DND-41 (cell line): Measurements from ENCODE around the gene CALHM6.
A peak's percentile ranks its signal among the peaks of the same experiment; 100 is the strongest.

Experiments used
- ATAC-seq: fragments of 200-7000 bp; cut with Tn5 transposase; 3 replicates; pipeline ENCODE4 v1.9.1; 2021; ENCODE audit warnings: low read depth; ENCODE audit not compliant: insufficient read depth
- DNase-seq: peaks from one replicate; pipeline ENCODE4 v3.0.0-alpha.2; 2020
- H2AFZ ChIP-seq: 2 replicates; pipeline ENCODE4 v1.6.0; 2012; ENCODE audit warnings: low read depth, low read length
- H3K27ac ChIP-seq: 2 replicates; pipeline ENCODE4 v1.5.1; 2012; ENCODE audit warnings: low read length, inconsistent platforms
- H3K27me3 ChIP-seq: fragments of 200-600 bp; sonication (generic); 2 replicates; pipeline ENCODE4 v1.6.0; 2012; ENCODE audit warnings: low read length, mild to moderate bottlenecking, inconsistent platforms; ENCODE audit not compliant: insufficient read depth, poor library complexity
- H3K36me3 ChIP-seq: 2 replicates; pipeline ENCODE4 v1.5.1; 2012; ENCODE audit warnings: low read length, inconsistent platforms; ENCODE audit not compliant: insufficient read depth
- H3K4me1 ChIP-seq: 2 replicates; pipeline ENCODE4 v1.5.1; 2012; ENCODE audit warnings: mild to moderate bottlenecking, low read length; ENCODE audit not compliant: insufficient read depth
- H3K4me2 ChIP-seq: 2 replicates; pipeline ENCODE4 v1.6.0; 2012; ENCODE audit warnings: mild to moderate bottlenecking, moderate library complexity, low read length, inconsistent platforms; ENCODE audit not compliant: insufficient read depth
- H3K4me3 ChIP-seq, 2 experiments: fragments of 200-600 bp in 1 of 2; shearing (Covaris generic) in 1 of 2; 2 replicates each; pipeline ENCODE4 v1.5.1; 2012 to 2016; ENCODE audit warnings: inconsistent platforms in 2 of 2, low read length in 2 of 2, mild to moderate bottlenecking in 2 of 2, low read depth in 1 of 2, moderate library complexity in 1 of 2
- H3K79me2 ChIP-seq: 2 replicates; pipeline ENCODE4 v1.6.0; 2012; ENCODE audit warnings: low read length, inconsistent platforms; ENCODE audit not compliant: insufficient read depth
- H3K9ac ChIP-seq: 2 replicates; pipeline ENCODE4 v1.6.0; 2012; ENCODE audit warnings: low read depth, mild to moderate bottlenecking, inconsistent platforms, low read length, moderate library complexity
- H3K9me3 ChIP-seq: 2 replicates; pipeline ENCODE4 v1.5.1; 2012; ENCODE audit warnings: low read length, moderate library complexity, mild to moderate bottlenecking, inconsistent platforms; ENCODE audit not compliant: insufficient read depth, severe bottlenecking
- H4K20me1 ChIP-seq: 2 replicates; pipeline ENCODE4 v1.6.0; 2012; ENCODE audit warnings: low read length; ENCODE audit not compliant: insufficient read depth
- EZH2 ChIP-seq: IDR thresholded peaks from 3 replicates; pipeline ENCODE4 v1.6.1; 2012; ENCODE audit warnings: borderline replicate concordance, low read depth, mild to moderate bottlenecking, moderate library complexity, low read length, inconsistent platforms; ENCODE audit not compliant: severe bottlenecking
- TF ChIP-seq, protein P1 (sequence below): IDR thresholded peaks from 2 replicates; pipeline ENCODE4 v1.5.1; 2012; ENCODE audit warnings: borderline replicate concordance, low read length, moderate library complexity, mild to moderate bottlenecking; ENCODE audit not compliant: poor library complexity, severe bottlenecking; ENCODE audit errors: extremely low read depth

The CALHM6 gene

DNA sequence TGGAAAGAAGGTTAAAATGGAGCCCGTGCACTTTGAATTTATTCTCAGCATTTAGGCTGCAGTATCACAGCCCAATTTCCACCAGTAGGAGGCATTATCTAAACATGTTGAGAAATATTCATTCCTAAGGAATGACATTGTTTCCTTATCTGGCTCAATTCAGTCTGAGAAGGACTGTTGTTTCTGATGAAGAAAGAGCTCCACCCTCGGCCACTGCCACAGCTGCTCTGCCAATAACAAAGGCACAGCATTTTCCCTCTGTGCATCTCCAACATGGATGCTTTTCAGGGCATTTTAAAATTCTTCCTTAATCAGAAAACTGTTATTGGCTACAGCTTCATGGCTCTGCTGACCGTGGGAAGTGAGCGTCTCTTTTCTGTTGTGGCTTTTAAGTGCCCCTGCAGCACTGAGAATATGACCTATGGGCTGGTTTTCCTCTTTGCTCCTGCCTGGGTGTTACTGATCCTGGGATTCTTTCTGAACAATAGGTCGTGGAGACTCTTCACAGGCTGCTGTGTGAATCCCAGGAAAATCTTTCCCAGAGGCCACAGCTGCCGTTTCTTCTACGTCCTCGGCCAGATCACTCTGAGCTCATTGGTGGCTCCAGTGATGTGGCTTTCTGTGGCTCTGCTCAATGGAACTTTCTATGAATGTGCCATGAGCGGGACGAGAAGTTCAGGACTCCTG, 50.4 kb downstream of the CALHM6 start, which contains the start of gene CALHM5:
CALHM5 (plus strand) TSS at position 216 of the 687 bp plus-strand sequence; CDS start at position 274, 58 bp downstream.
- Histone ChIP-seq H2AFZ (no peak within 1 kb of the TSS), H3K36me3 (no peaks in the 10 kb centered on the region), H3K4me3 (no peak within 1 kb of the TSS), H3K4me2 (no peak within 1 kb of the TSS), H3K27ac (no peak within 1 kb of the TSS), H3K27me3 (peaks cover 8% of the 10 kb centered on the region), H3K4me1 (no peaks in the 10 kb centered on the region), H4K20me1 (no peaks in the 10 kb centered on the region), H3K79me2 (no peaks in the 10 kb centered on the region), H3K9me3 (no peaks in the 10 kb centered on the region), H3K9ac (no peak within 1 kb of the TSS)
- ATAC-seq (no peak), DNase-seq (no peak)
- TF ChIP-seq, protein P1, sequence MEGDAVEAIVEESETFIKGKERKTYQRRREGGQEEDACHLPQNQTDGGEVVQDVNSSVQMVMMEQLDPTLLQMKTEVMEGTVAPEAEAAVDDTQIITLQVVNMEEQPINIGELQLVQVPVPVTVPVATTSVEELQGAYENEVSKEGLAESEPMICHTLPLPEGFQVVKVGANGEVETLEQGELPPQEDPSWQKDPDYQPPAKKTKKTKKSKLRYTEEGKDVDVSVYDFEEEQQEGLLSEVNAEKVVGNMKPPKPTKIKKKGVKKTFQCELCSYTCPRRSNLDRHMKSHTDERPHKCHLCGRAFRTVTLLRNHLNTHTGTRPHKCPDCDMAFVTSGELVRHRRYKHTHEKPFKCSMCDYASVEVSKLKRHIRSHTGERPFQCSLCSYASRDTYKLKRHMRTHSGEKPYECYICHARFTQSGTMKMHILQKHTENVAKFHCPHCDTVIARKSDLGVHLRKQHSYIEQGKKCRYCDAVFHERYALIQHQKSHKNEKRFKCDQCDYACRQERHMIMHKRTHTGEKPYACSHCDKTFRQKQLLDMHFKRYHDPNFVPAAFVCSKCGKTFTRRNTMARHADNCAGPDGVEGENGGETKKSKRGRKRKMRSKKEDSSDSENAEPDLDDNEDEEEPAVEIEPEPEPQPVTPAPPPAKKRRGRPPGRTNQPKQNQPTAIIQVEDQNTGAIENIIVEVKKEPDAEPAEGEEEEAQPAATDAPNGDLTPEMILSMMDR: peak; percentile 47
- TF ChIP-seq EZH2: no peak

DNA sequence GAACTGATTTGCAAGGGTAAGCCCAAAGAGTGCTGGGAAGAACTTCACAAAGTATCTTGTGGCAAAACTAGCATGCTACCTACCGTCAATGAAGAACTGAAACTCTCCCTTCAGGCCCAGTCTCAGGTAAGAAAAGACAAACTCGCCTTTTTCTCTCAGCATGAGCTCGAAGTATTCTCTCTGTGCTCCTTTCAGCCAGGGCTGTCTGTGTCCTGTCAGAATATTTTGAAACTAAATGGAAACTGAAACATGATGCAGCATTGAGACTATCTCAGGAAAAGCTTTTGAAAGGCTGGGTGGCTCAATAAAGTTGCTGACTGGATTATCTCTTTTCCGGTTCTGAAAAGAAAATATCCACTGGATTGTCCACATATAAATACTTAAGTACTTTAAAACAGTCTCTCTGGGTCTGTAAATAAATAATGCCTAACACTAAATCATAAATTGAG, 51.0 kb downstream of the CALHM6 start:
- H3K9ac ChIP-seq: no peak overlapping the region
- H3K79me2 ChIP-seq: no peaks in the 10 kb centered on the region
- H2AFZ ChIP-seq: no peak overlapping the region
- H3K27me3 ChIP-seq: peaks cover 8% of the 10 kb centered on the region
- no peaks in the 10 kb centered on the region for H4K20me1 ChIP-seq
- H3K9me3 ChIP-seq: no peaks in the 10 kb centered on the region
- H3K4me3 ChIP-seq: no peak overlapping the region
- DNase-seq (no peak), ATAC-seq (no peak; the same call in 2 of the 3 replicates)
- TF ChIP-seq, protein P1: no peak
- no peak for TF ChIP-seq EZH2
- H3K4me1 ChIP-seq: no peaks in the 10 kb centered on the region
- no peak overlapping the region for H3K27ac ChIP-seq
- no peaks in the 10 kb centered on the region for H3K36me3 ChIP-seq
- H3K4me2 ChIP-seq: no peak overlapping the region

DNA sequence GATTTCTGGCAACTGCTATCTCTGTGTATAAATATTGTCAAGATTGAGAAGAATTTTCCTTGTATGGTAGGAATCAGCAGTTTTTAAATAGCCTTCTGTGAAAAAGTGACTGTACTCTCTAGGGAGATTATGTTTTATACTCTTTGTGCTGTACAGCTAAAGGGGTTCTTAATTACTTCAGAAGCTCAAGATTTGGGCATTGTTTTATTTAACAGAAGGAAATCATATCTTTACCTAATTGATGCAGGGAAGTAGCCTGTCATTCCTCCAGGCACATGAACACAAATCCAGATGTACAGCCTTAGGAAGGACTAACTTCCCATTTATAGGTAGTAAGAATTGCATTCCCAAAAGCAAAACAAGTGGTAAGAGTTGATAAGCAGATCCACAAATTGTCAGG, 51.6 kb downstream of the CALHM6 start:
- H3K4me2 ChIP-seq: no peak overlapping the region
- H3K36me3 ChIP-seq: no peaks in the 10 kb centered on the region
- no peak overlapping the region for H3K4me3 ChIP-seq
- no peak overlapping the region for H3K27ac ChIP-seq
- DNase-seq (no peak), ATAC-seq (no peak)
- H3K79me2 ChIP-seq: no peaks in the 10 kb centered on the region
- H2AFZ ChIP-seq: no peak overlapping the region
- no peaks in the 10 kb centered on the region for H3K4me1 ChIP-seq
- H3K9ac ChIP-seq: no peak overlapping the region
- peaks cover 8% of the 10 kb centered on the region for H3K27me3 ChIP-seq
- H4K20me1 ChIP-seq: no peaks in the 10 kb centered on the region
- TF ChIP-seq, protein P1: no peak
- TF ChIP-seq EZH2: no peak
- H3K9me3 ChIP-seq: no peaks in the 10 kb centered on the region
